CD4-positive, alpha-beta T cell treated with Interleukin-6 for 4 hours (primary cell): ENCODE data around the gene ARIH2.

Experiments
- DNase-seq: peaks from one replicate; pipeline ENCODE4 v3.0.0-alpha.2; 2020; ENCODE audit warnings: mixed read lengths

Gene ARIH2

GRCh38 chr3:48979451-48979850 is 60.8 kb downstream of the ARIH2 start:
- DNase-seq = no peak

- DNase-seq = no peak
Observed at GRCh38 chr3:48980295-48980694, 61.7 kb downstream of the ARIH2 start.

GRCh38 chr3:48982016-48982415 is 63.4 kb downstream of the ARIH2 start:
- DNase-seq = no peak

GRCh38 chr3:48982686-48983085 is 64.0 kb downstream of the ARIH2 start:
- no peak for DNase-seq

GRCh38 chr3:48983096-48983495 is 64.5 kb downstream of the ARIH2 start:
- DNase-seq = no peak

- no peak for DNase-seq
Observed at GRCh38 chr3:48984663-48985062, 66.0 kb downstream of the ARIH2 start.

- no peak for DNase-seq
Observed at GRCh38 chr3:48985831-48986376, 67.3 kb downstream of the ARIH2 start.

- no peak for DNase-seq
Observed at GRCh38 chr3:48989126-48989795, 70.6 kb downstream of the ARIH2 start.

- DNase-seq = peak; percentile 88
Observed at GRCh38 chr3:48989796-48990635, 71.4 kb downstream of the ARIH2 start, which contains the start of gene P4HTM. Gene P4HTM (plus strand): TSS chr3:48990241. CDS start chr3:48990257, 16 bp downstream.

- DNase-seq = peak; percentile 32
Observed at GRCh38 chr3:48990636-48991469, 72.2 kb downstream of the ARIH2 start.

- no peak for DNase-seq
Observed at GRCh38 chr3:48991851-48992545, 73.4 kb downstream of the ARIH2 start.

- DNase-seq = no peak
Observed at GRCh38 chr3:48993834-48994233, 75.2 kb downstream of the ARIH2 start.

- DNase-seq = no peak
Observed at GRCh38 chr3:48996640-48997039, 78.0 kb downstream of the ARIH2 start.

- no peak for DNase-seq
Observed at GRCh38 chr3:48997102-48997635, 78.5 kb downstream of the ARIH2 start.

- DNase-seq = no peak
Observed at GRCh38 chr3:48997714-48998637, 79.3 kb downstream of the ARIH2 start.

GRCh38 chr3:48999085-48999858 is 80.6 kb downstream of the ARIH2 start:
- DNase-seq = no peak

- DNase-seq = no peak
Observed at GRCh38 chr3:49001155-49001554, 82.5 kb downstream of the ARIH2 start.

- DNase-seq = no peak
Observed at GRCh38 chr3:49004352-49005302, 86.0 kb downstream of the ARIH2 start.

GRCh38 chr3:49005303-49005680 is 86.7 kb downstream of the ARIH2 start:
- no peak for DNase-seq
